AG04449 (cell line): Measurements from ENCODE around the gene LRRC15.

Experiments
- CTCF ChIA-PET: fragments of 350-600 bp; formaldehyde crosslinking; extraction: SDS; loops from one replicate; lab custom pipeline; 2021; ENCODE audit warnings: antibody characterized with exemption; lab: Yijun Ruan, JAX
- POLR2A ChIA-PET: fragments of 400-600, 350-600 bp; formaldehyde crosslinking; extraction: SDS; loops from one replicate; lab custom pipeline; 2020; ENCODE audit warnings: antibody characterized with exemption, inconsistent platforms; lab: Yijun Ruan, JAX
- DNase-seq: peaks from one replicate; pipeline ENCODE4 v3.0.0-alpha.2; 2010; ENCODE audit warnings: low read depth, low spot score
- H3K4me3 ChIP-seq: 2 replicates; pipeline ENCODE4 v1.5.1; 2011; ENCODE audit warnings: low read depth, mild to moderate bottlenecking, control low read depth, low read length
- TF ChIP-seq, protein P1 (sequence below): IDR thresholded peaks from one replicate; pipeline ENCODE4 v1.5.1; 2011; ENCODE audit warnings: mild to moderate bottlenecking, moderate library complexity, low read length, control low read depth, inconsistent platforms; ENCODE audit not compliant: insufficient read depth; ENCODE audit errors: missing control alignments

Gene LRRC15

GRCh38 chr3:194354315-194354714 lies 15.2 kb downstream of the LRRC15 start:
- ChIA-PET CTCF (interaction anchor here (1.2 to 17.5 kb wide), 2 partner anchors 10 to 12 kb away, joined by 4 to 274 read pairs; no protein-coding TSS in a partner anchor), POLR2A (no interaction called here)
- TF ChIP-seq, protein P1, sequence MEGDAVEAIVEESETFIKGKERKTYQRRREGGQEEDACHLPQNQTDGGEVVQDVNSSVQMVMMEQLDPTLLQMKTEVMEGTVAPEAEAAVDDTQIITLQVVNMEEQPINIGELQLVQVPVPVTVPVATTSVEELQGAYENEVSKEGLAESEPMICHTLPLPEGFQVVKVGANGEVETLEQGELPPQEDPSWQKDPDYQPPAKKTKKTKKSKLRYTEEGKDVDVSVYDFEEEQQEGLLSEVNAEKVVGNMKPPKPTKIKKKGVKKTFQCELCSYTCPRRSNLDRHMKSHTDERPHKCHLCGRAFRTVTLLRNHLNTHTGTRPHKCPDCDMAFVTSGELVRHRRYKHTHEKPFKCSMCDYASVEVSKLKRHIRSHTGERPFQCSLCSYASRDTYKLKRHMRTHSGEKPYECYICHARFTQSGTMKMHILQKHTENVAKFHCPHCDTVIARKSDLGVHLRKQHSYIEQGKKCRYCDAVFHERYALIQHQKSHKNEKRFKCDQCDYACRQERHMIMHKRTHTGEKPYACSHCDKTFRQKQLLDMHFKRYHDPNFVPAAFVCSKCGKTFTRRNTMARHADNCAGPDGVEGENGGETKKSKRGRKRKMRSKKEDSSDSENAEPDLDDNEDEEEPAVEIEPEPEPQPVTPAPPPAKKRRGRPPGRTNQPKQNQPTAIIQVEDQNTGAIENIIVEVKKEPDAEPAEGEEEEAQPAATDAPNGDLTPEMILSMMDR: no peak
- H3K4me3 ChIP-seq: no peak overlapping the region
- DNase-seq: no peak

DNA sequence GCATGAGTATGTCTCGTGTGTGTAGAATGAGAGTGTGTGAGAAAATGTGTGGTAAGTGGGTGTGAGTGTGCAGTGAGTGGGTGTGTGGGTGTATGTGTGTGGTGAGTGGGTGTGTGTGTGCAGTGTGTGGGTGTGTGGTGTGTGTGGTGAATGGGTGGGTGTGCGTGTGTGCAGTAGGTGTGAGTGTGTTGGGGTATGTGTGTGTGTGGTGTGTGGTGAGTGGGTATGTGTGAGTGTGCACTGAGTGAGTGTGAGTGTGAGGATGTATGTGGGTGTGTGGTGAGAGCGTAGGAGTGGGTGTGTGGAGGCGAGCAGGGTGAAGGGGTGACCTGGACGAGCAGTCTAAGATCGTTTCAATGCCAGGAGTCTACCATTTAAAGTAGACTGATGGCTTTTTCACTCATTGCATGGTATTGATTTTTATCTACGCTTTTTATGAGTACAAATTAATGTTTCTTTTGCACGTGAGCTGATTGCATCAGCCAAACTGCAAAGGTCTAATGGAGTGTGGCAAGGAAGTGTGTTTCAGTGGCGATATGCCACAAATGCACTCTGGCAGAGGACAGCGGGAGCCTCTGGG lies 16.8 kb downstream of the LRRC15 start:
- CTCF ChIA-PET: interaction anchor here (17.5 kb wide), 1 partner anchor 10 kb away, joined by 274 read pairs; no protein-coding TSS in a partner anchor
- H3K4me3 ChIP-seq: no peak overlapping the region
- POLR2A ChIA-PET: no interaction called here
- TF ChIP-seq, protein P1: no peak
- no peak for DNase-seq

GRCh38 chr3:194351952-194352536 lies 17.5 kb downstream of the LRRC15 start:
- TF ChIP-seq, protein P1: no peak

GRCh38 chr3:194351080-194351672 lies 18.4 kb downstream of the LRRC15 start, which contains the start of gene CPN2:
TSS of gene CPN2 (minus strand) at chr3:194351328. CDS start at chr3:194342702, 8,626 bp downstream.
- CTCF ChIA-PET: interaction anchor here (0.9 to 3.4 kb wide), 10 partner anchors 11 to 244 kb away, joined by 3 to 31 read pairs (median 4); partner anchors contain the start of gene GP5
- no peak for DNase-seq
- POLR2A ChIA-PET: interaction anchor here (0.7 to 1.5 kb wide), 3 partner anchors 13 to 289 kb away, joined by 3 to 8 read pairs (median 4); no protein-coding TSS in a partner anchor
- no peak within 1 kb of the TSS for H3K4me3 ChIP-seq
- TF ChIP-seq, protein P1: no peak

More at GRCh38 chr3:194351952-194352536, 17.5 kb downstream of the LRRC15 start:
- no peak for DNase-seq
- no peak overlapping the region for H3K4me3 ChIP-seq
- ChIA-PET CTCF (interaction anchor here (3.4 kb wide), 1 partner anchor 12 kb away, joined by 31 read pairs; no protein-coding TSS in a partner anchor), POLR2A (no interaction called here)

GRCh38 chr3:194350726-194351071 lies 18.8 kb downstream of the LRRC15 start:
- TF ChIP-seq, protein P1: no peak
- ChIA-PET POLR2A (interaction anchor here (0.7 to 1.5 kb wide), 3 partner anchors 14 to 289 kb away, joined by 3 to 8 read pairs (median 4); no protein-coding TSS in a partner anchor), CTCF (interaction anchor here (0.9 to 3.4 kb wide), 10 partner anchors 10 to 245 kb away, joined by 3 to 31 read pairs (median 4); partner anchors contain the start of gene GP5)
- no peak overlapping the region for H3K4me3 ChIP-seq
- DNase-seq: no peak
